CD4-positive, alpha-beta memory T cell (primary cell): ENCODE data around the gene HNRNPCL4. TPM values are rescaled to one million over a fixed set of nuclear protein-coding genes. Genes with fewer than 3 reads are reported as not detected.
"Not testable (repeated sequence)": the region's sequence is repeated elsewhere in the genome, so short reads cannot be mapped to it uniquely, and the experiment has no call there.

Experiments used
- CTCF ChIA-PET: fragments of 350-600 bp; sonication (Branson Sonifier 250); formaldehyde crosslinking; loops from one replicate; lab custom pipeline; 2021; ENCODE audit warnings: inconsistent platforms; ENCODE audit not compliant: partially characterized antibody; lab: Charles Lee
- POLR2A ChIA-PET: fragments of 350-600 bp; sonication (Branson Sonifier 250); formaldehyde crosslinking; loops from one replicate; lab custom pipeline; 2021; ENCODE audit not compliant: partially characterized antibody; lab: Charles Lee
- DNase-seq, 5 donors: peaks; one replicate each; pipeline versions ENCODE4 v3.0.0 to v3.0.0-alpha.2; 2020 to 2022; ENCODE audit warnings: mixed read lengths in 1 of 5
- H3K27ac ChIP-seq: one replicate; pipeline ENCODE4 v1.7.0; 2013; ENCODE audit warnings: low read depth, low read length
- H3K27me3 ChIP-seq: 2 replicates; pipeline ENCODE4 v1.7.0; 2013; ENCODE audit warnings: mild to moderate bottlenecking, low read length, moderate library complexity; ENCODE audit not compliant: insufficient read depth
- H3K36me3 ChIP-seq: 2 replicates; pipeline ENCODE4 v1.7.0; 2013; ENCODE audit warnings: mild to moderate bottlenecking, low read length, moderate library complexity; ENCODE audit not compliant: insufficient read depth
- H3K4me1 ChIP-seq: 2 replicates; pipeline ENCODE4 v1.7.0; 2013; ENCODE audit warnings: mild to moderate bottlenecking, low read length, moderate library complexity; ENCODE audit not compliant: insufficient read depth
- H3K4me3 ChIP-seq, 2 donors: one replicate each; pipeline ENCODE4 v1.7.0; 2013; ENCODE audit warnings: low read length in 2 of 2, mild to moderate bottlenecking in 1 of 2
- H3K9me3 ChIP-seq, 2 donors: one replicate each; pipeline ENCODE4 v1.7.0; 2013; ENCODE audit warnings: low read length in 2 of 2, control low read depth in 1 of 2; ENCODE audit not compliant: control insufficient read depth in 1 of 2
- H3K27ac Mint-ChIP-seq, 7 donors: one replicate each; pipeline ENCODE4 v1.8.0; 2020 to 2021; ENCODE audit warnings: mixed read lengths in 7 of 7, mild to moderate bottlenecking in 6 of 7, inconsistent platforms in 3 of 7, moderate library complexity in 3 of 7
- H3K27me3 Mint-ChIP-seq, 2 donors: one replicate each; pipeline ENCODE4 v1.8.0; 2020 to 2021; ENCODE audit warnings: mixed read lengths in 2 of 2
- H3K36me3 Mint-ChIP-seq, 2 donors: one replicate each; pipeline ENCODE4 v1.8.0; 2020 to 2021; ENCODE audit warnings: mixed read lengths in 2 of 2, inconsistent platforms in 1 of 2, mild to moderate bottlenecking in 1 of 2
- H3K4me1 Mint-ChIP-seq, 4 donors: one replicate each; pipeline ENCODE4 v1.8.0; 2020 to 2021; ENCODE audit warnings: mixed read lengths in 4 of 4, mild to moderate bottlenecking in 1 of 4
- H3K4me3 Mint-ChIP-seq, 8 donors: one replicate each; pipeline ENCODE4 v1.8.0; 2020 to 2021; ENCODE audit warnings: mixed read lengths in 8 of 8, mild to moderate bottlenecking in 7 of 8, moderate library complexity in 6 of 8, inconsistent platforms in 3 of 8
- H3K9me3 Mint-ChIP-seq, 8 donors: one replicate each; pipeline ENCODE4 v1.8.0; 2020 to 2021; ENCODE audit warnings: mixed read lengths in 8 of 8, mild to moderate bottlenecking in 5 of 8, inconsistent platforms in 3 of 8, moderate library complexity in 1 of 8
- intact Hi-C: fragments of 100-400 bp; cut with micrococcal nuclease; formaldehyde crosslinking; loops from one replicate; pipeline ENCODE4 v1.15.1; 2023
- polyA plus RNA-seq, 2 donors: library from polyadenylated mRNA; unstranded; fragments of 300-500 nt; fragmentation: Illumina TruSeq; gene quantifications; one replicate each; pipeline ENCODE4 v1.2.3, GENCODE V29; 2021
- total RNA-seq, 2 experiments: library from RNA; stranded (reverse); gene quantifications; one replicate each; pipeline ENCODE4 v1.2.3, GENCODE V29; 2021

HNRNPCL4 gene
- total RNA-seq (not detected), polyA plus RNA-seq (not detected)

DNA sequence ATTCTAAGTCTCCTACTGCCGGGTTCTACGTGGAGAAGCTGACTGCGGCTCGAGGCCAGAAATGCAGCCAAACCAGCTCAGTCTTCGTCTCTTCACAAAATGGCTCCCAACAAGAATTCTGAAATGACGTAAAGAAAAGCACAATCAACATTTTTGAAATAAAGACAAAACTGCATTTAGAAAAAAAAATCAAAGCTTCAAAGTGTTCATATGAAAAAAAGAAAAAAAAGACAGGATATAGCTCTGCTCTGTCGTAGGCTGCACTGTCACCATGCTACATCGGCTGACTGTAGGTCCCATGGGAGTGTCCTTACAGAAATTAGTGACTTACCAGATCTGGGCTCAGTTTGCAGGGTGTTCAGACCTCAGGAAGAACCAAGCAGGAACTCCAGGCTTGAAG is at the start of gene HNRNPCL4:
TSS of gene HNRNPCL4 (minus strand) at position 101 of the 400 bp plus-strand sequence. CDS start 164 bp downstream, outside the sequence.
- H3K36me3 Mint-ChIP-seq, H3K9me3 ChIP-seq, POLR2A ChIA-PET, H3K27ac Mint-ChIP-seq, H3K4me3 Mint-ChIP-seq, H3K4me1 ChIP-seq, H3K27me3 Mint-ChIP-seq, H3K27ac ChIP-seq, H3K27me3 ChIP-seq, H3K4me1 Mint-ChIP-seq, CTCF ChIA-PET, H3K36me3 ChIP-seq, H3K9me3 Mint-ChIP-seq, intact Hi-C loops, DNase-seq, H3K4me3 ChIP-seq: not testable (repeated sequence)

- H3K36me3 ChIP-seq, H3K4me1 Mint-ChIP-seq, CTCF ChIA-PET, H3K9me3 Mint-ChIP-seq, H3K27me3 ChIP-seq, intact Hi-C loops, H3K27me3 Mint-ChIP-seq, H3K27ac Mint-ChIP-seq, H3K27ac ChIP-seq, H3K4me3 ChIP-seq, H3K9me3 ChIP-seq, H3K4me1 ChIP-seq, POLR2A ChIA-PET, H3K4me3 Mint-ChIP-seq, H3K36me3 Mint-ChIP-seq, DNase-seq: not testable (repeated sequence)
These were observed 43.3 kb upstream of the HNRNPCL4 start for GRCh38 chr1:13208712-13209111.

DNA sequence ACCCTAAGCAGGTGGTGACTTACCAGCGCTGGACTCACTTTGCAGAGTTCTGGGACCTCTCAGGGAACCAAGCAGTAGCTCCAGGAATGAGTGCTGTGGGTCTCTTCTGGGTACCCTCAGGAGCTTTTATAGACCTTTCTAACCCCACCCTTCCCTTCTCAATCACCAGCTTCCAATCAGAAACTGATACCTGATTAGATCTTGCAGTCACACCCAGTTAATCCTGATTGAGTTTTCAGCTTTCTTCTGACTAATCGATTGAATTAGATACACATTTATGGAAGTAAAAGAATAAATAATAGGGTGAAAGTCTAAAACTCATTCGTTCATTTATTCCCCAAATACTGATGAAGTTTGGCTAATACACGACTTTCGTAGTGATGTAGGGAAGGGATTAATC is 35.9 kb upstream of the HNRNPCL4 start, which contains the start of gene PRAMEF13:
TSS of gene PRAMEF13 (minus strand) at position 101 of the 400 bp plus-strand sequence. CDS start 1,820 bp downstream, outside the sequence.
- H3K9me3 ChIP-seq, H3K36me3 ChIP-seq, H3K4me3 Mint-ChIP-seq, H3K4me3 ChIP-seq, H3K27ac Mint-ChIP-seq, H3K4me1 ChIP-seq, H3K27me3 ChIP-seq, DNase-seq, intact Hi-C loops, H3K27ac ChIP-seq, POLR2A ChIA-PET, H3K36me3 Mint-ChIP-seq, H3K4me1 Mint-ChIP-seq, H3K27me3 Mint-ChIP-seq, CTCF ChIA-PET, H3K9me3 Mint-ChIP-seq: not testable (repeated sequence)

- intact Hi-C loops, H3K4me1 Mint-ChIP-seq, H3K36me3 Mint-ChIP-seq, H3K4me3 Mint-ChIP-seq, H3K36me3 ChIP-seq, H3K27me3 ChIP-seq, DNase-seq, CTCF ChIA-PET, H3K4me1 ChIP-seq, H3K4me3 ChIP-seq, H3K27me3 Mint-ChIP-seq, H3K27ac Mint-ChIP-seq, H3K9me3 Mint-ChIP-seq, POLR2A ChIA-PET, H3K27ac ChIP-seq, H3K9me3 ChIP-seq: not testable (repeated sequence)
These were observed 6.1 kb upstream of the HNRNPCL4 start, which contains the start of gene PRAMEF9 for GRCh38 chr1:13171548-13171947. Gene PRAMEF9 (plus strand): TSS chr1:13171848. CDS start chr1:13175281, 3,433 bp downstream.

GRCh38 chr1:13155909-13156308 is 9.5 kb downstream of the HNRNPCL4 start, which contains the start of gene PRAMEF26:
Gene PRAMEF26 (minus strand): TSS chr1:13156009. CDS start chr1:13153095, 2,914 bp downstream.
- H3K9me3 ChIP-seq, H3K4me1 Mint-ChIP-seq, H3K4me1 ChIP-seq, H3K27ac Mint-ChIP-seq, H3K9me3 Mint-ChIP-seq, CTCF ChIA-PET, H3K36me3 Mint-ChIP-seq, H3K27me3 Mint-ChIP-seq, H3K27me3 ChIP-seq, H3K4me3 Mint-ChIP-seq, H3K4me3 ChIP-seq, H3K27ac ChIP-seq, DNase-seq, intact Hi-C loops, POLR2A ChIA-PET, H3K36me3 ChIP-seq: not testable (repeated sequence)

GRCh38 chr1:13116754-13117153 is 48.7 kb downstream of the HNRNPCL4 start, which contains the start of gene HNRNPCL2:
Gene HNRNPCL2 (minus strand): TSS chr1:13116854. CDS start chr1:13116400, 454 bp downstream.
- CTCF ChIA-PET, H3K27ac Mint-ChIP-seq, H3K4me3 Mint-ChIP-seq, H3K4me1 ChIP-seq, H3K9me3 ChIP-seq, DNase-seq, H3K27ac ChIP-seq, H3K36me3 Mint-ChIP-seq, intact Hi-C loops, H3K27me3 ChIP-seq, H3K27me3 Mint-ChIP-seq, H3K36me3 ChIP-seq, H3K4me3 ChIP-seq, H3K4me1 Mint-ChIP-seq, POLR2A ChIA-PET, H3K9me3 Mint-ChIP-seq: not testable (repeated sequence)

Other genes starting within 250 kb of the HNRNPCL4 start
- gene PRAMEF7, start 249.0 kb downstream of the HNRNPCL4 start, total RNA-seq: not detected
- gene PRAMEF7, start 249.0 kb downstream of the HNRNPCL4 start, polyA plus RNA-seq: not detected
- gene PRAMEF6, start 218.1 kb downstream of the HNRNPCL4 start, total RNA-seq: not detected
- gene PRAMEF6, start 218.1 kb downstream of the HNRNPCL4 start, polyA plus RNA-seq: not detected
- not detected for gene PRAMEF27, start 109.1 kb downstream of the HNRNPCL4 start, total RNA-seq
- not detected for gene PRAMEF27, start 109.1 kb downstream of the HNRNPCL4 start, polyA plus RNA-seq
- gene HNRNPCL3, start 104.9 kb downstream of the HNRNPCL4 start, total RNA-seq: not detected
- not detected for gene HNRNPCL3, start 104.9 kb downstream of the HNRNPCL4 start, polyA plus RNA-seq
- not detected for gene PRAMEF25, start 94.9 kb downstream of the HNRNPCL4 start, total RNA-seq
- gene PRAMEF25, start 94.9 kb downstream of the HNRNPCL4 start, polyA plus RNA-seq: not detected
- not detected for gene HNRNPCL2, start 48.8 kb downstream of the HNRNPCL4 start, total RNA-seq
- not detected for gene HNRNPCL2, start 48.8 kb downstream of the HNRNPCL4 start, polyA plus RNA-seq
- gene PRAMEF26, start 9.6 kb downstream of the HNRNPCL4 start, total RNA-seq: not detected
- not detected for gene PRAMEF26, start 9.6 kb downstream of the HNRNPCL4 start, polyA plus RNA-seq
- not detected for gene PRAMEF9, start 6.2 kb upstream of the HNRNPCL4 start, total RNA-seq
- not detected for gene PRAMEF9, start 6.2 kb upstream of the HNRNPCL4 start, polyA plus RNA-seq
- gene PRAMEF13, start 35.8 kb upstream of the HNRNPCL4 start, total RNA-seq: not detected
- gene PRAMEF13, start 35.8 kb upstream of the HNRNPCL4 start, polyA plus RNA-seq: not detected
- not detected for gene PRAMEF18, start 60.5 kb upstream of the HNRNPCL4 start, total RNA-seq
- not detected for gene PRAMEF18, start 60.5 kb upstream of the HNRNPCL4 start, polyA plus RNA-seq
- gene PRAMEF5, start 88.6 kb upstream of the HNRNPCL4 start, total RNA-seq: not detected
- gene PRAMEF5, start 88.6 kb upstream of the HNRNPCL4 start, polyA plus RNA-seq: not detected
- gene PRAMEF8, start 119.5 kb upstream of the HNRNPCL4 start, total RNA-seq: not detected
- not detected for gene PRAMEF8, start 119.5 kb upstream of the HNRNPCL4 start, polyA plus RNA-seq
- not detected for gene PRAMEF33, start 137.9 kb upstream of the HNRNPCL4 start, total RNA-seq
- not detected for gene PRAMEF33, start 137.9 kb upstream of the HNRNPCL4 start, polyA plus RNA-seq
- not detected for gene PRAMEF15, start 149.9 kb upstream of the HNRNPCL4 start, total RNA-seq
- gene PRAMEF15, start 149.9 kb upstream of the HNRNPCL4 start, polyA plus RNA-seq: not detected
- not detected for gene PRAMEF14, start 181.5 kb upstream of the HNRNPCL4 start, total RNA-seq
- not detected for gene PRAMEF14, start 181.5 kb upstream of the HNRNPCL4 start, polyA plus RNA-seq
- gene PRAMEF19, start 206.3 kb upstream of the HNRNPCL4 start, total RNA-seq: not detected
- gene PRAMEF19, start 206.3 kb upstream of the HNRNPCL4 start, polyA plus RNA-seq: not detected
- not detected for gene PRAMEF17, start 224.0 kb upstream of the HNRNPCL4 start, total RNA-seq
- not detected for gene PRAMEF17, start 224.0 kb upstream of the HNRNPCL4 start, polyA plus RNA-seq
- not detected for gene PRAMEF20, start 244.8 kb upstream of the HNRNPCL4 start, total RNA-seq
- gene PRAMEF20, start 244.8 kb upstream of the HNRNPCL4 start, polyA plus RNA-seq: not detected